ENCODE results near the gene CRABP1.

Gene CRABP1

DNA sequence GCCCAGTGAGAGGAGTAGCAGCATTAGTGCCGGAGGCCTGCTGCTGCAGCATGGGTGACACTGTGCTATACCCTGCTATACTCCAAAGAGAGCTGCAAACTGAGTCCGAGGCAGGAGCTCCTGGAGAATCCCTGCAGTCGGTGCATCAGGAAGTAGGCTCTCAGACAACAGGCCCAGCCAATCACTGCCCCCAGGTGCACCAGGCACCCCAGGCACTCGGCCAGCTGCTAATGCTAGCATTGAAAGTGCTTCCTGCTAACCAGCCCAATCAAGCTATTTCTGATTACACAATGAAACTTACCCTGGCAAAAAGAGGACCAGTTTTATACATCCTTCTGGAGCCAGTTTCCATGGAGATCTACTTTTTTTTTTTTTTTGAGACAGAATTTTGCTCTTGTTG, 52.3 kb downstream of the CRABP1 start:
- no peak for TF ChIP-seq TAF1 (IDR thresholded peaks at IDR 0.05; ENCODE audit: borderline replicate concordance, insufficient read depth, low read length)
- TF ChIP-seq FOXP2 (optimal IDR thresholded peaks at IDR 0.05; ENCODE audit: borderline replicate concordance, extremely low read depth, extremely low read length, insufficient read depth): peak; percentile 97

DNA sequence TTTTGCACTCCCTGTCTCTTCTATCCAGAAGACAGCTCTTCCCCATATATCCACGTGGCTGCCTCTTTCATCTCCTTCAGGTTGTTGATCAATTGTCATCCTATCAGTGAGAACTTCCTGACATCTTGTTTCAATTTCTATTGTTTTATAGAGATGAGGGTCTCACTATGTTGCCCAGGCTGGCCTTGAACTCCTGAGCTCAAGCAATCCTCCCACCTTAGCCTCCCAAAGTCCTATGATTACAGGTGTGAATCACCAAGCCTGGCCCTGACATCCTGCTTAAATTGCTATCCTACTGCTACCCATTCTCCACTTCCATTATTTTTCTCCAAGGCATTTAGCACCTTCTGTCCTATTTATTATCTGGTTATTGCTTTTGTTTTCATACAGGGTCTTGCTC, 53.0 kb downstream of the CRABP1 start:
- TF ChIP-seq POLR2AphosphoS5 (IDR thresholded peaks at IDR 0.05; ENCODE audit: low read depth, low read length) (no peak), SIN3A (IDR thresholded peaks at IDR 0.05; ENCODE audit: borderline replicate concordance, insufficient read depth, low read length) (no peak), FOXP2 (optimal IDR thresholded peaks at IDR 0.05; ENCODE audit: borderline replicate concordance, extremely low read depth, extremely low read length, insufficient read depth) (no peak), TAF1 (IDR thresholded peaks at IDR 0.05; ENCODE audit: borderline replicate concordance, insufficient read depth, low read length) (no peak)
- TF ChIP-seq, protein P1, sequence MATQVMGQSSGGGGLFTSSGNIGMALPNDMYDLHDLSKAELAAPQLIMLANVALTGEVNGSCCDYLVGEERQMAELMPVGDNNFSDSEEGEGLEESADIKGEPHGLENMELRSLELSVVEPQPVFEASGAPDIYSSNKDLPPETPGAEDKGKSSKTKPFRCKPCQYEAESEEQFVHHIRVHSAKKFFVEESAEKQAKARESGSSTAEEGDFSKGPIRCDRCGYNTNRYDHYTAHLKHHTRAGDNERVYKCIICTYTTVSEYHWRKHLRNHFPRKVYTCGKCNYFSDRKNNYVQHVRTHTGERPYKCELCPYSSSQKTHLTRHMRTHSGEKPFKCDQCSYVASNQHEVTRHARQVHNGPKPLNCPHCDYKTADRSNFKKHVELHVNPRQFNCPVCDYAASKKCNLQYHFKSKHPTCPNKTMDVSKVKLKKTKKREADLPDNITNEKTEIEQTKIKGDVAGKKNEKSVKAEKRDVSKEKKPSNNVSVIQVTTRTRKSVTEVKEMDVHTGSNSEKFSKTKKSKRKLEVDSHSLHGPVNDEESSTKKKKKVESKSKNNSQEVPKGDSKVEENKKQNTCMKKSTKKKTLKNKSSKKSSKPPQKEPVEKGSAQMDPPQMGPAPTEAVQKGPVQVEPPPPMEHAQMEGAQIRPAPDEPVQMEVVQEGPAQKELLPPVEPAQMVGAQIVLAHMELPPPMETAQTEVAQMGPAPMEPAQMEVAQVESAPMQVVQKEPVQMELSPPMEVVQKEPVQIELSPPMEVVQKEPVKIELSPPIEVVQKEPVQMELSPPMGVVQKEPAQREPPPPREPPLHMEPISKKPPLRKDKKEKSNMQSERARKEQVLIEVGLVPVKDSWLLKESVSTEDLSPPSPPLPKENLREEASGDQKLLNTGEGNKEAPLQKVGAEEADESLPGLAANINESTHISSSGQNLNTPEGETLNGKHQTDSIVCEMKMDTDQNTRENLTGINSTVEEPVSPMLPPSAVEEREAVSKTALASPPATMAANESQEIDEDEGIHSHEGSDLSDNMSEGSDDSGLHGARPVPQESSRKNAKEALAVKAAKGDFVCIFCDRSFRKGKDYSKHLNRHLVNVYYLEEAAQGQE (IDR thresholded peaks at IDR 0.05; ENCODE audit: insufficient read depth in 1 of 2, low read depth in 2 of 2, low read length in 2 of 2): no peak

DNA sequence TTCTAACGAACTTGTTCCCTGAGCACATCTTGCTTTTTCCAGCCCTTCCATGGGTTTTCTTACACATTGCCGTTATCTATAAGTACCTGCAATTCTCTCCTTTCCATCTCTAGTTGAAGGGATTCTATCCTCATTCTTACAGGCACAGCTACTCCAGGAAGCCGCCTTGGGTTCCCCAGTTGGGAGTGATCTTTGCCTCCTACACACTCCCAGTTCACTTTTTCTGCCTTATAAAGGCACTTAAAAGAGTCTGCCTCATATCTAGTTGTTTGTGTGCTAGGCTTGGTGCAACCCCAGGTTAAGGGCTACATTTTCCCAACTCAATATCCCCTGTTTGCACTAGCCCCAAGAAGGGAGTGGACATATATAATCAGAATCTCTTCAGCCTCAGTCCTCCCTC, 53.9 kb downstream of the CRABP1 start:
- TF ChIP-seq, protein P1 (IDR thresholded peaks at IDR 0.05; ENCODE audit: insufficient read depth in 1 of 2, low read depth in 2 of 2, low read length in 2 of 2): no peak
- TF ChIP-seq POLR2AphosphoS5 (IDR thresholded peaks at IDR 0.05; ENCODE audit: low read depth, low read length): no peak
- TF ChIP-seq SIN3A (IDR thresholded peaks at IDR 0.05; ENCODE audit: borderline replicate concordance, insufficient read depth, low read length): no peak
- TF ChIP-seq FOXP2 (optimal IDR thresholded peaks at IDR 0.05; ENCODE audit: borderline replicate concordance, extremely low read depth, extremely low read length, insufficient read depth): no peak
- no peak for TF ChIP-seq TAF1 (IDR thresholded peaks at IDR 0.05; ENCODE audit: borderline replicate concordance, insufficient read depth, low read length)

DNA sequence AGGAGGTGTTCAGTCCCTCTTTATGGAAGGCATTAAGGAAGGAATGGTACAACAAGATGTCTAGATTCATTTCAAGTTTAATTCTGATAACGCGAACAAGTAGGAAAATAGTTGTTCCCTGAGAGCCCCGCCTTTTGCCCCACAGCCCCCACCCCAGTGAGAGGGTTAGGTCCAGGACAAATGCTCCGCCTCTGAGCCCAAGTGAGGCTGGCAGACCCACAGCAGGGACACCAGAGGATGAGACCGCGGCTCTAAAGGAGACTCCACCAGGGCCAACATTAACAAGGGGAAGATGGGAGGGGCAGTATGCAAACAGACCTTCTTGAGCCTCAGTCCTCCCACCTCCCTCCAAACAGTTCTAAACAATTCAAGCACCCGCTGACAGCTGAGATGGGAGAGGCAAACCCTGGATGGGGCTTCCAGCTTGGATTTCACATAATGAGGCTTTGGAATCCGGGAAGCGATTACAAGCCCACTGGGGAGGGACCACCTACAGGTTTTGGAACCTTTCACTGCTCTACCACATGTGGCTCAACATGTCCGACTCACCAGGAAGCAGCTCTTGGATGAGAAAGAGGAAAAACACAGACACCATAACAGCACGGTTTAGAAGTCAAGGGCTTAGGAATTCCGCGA, 54.9 kb downstream of the CRABP1 start:
- TF ChIP-seq POLR2AphosphoS5 (IDR thresholded peaks at IDR 0.05; ENCODE audit: low read depth, low read length) (no peak), SIN3A (IDR thresholded peaks at IDR 0.05; ENCODE audit: borderline replicate concordance, insufficient read depth, low read length) (no peak), TAF1 (IDR thresholded peaks at IDR 0.05; ENCODE audit: borderline replicate concordance, insufficient read depth, low read length) (no peak), FOXP2 (optimal IDR thresholded peaks at IDR 0.05; ENCODE audit: borderline replicate concordance, extremely low read depth, extremely low read length, insufficient read depth) (no peak)
- TF ChIP-seq, protein P1 (IDR thresholded peaks at IDR 0.05; ENCODE audit: insufficient read depth in 1 of 2, low read depth in 2 of 2, low read length in 2 of 2): no peak

DNA sequence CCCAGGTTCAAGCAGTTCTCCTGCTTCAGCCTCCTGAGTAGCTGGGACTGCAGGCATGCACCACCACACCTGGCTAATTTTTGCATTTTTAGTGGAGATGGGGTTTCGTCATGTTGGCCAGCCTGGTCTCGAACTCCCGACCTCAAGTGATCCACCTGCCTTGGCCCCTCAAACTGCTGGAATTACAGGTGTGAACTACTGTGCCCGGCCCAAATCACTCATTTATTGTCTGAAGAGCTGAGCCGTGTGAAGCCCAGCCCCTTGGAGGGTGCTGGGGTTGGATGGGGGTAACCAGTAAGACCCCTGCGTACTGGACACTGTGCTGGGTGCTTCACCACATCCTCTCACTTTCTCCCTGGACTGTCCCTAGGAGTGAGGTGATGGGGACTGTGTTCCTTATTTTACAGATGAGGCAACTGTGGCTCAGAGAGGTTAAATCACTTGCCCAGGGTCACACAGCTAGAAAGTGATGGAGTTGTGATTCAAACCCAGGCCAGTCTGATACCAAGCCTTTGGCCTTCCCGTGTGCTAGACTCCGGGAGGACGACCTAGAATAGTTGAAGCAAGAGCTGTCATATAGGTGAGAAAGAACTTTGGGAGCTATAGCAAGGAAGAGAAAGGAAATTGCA, 56.1 kb downstream of the CRABP1 start:
- TF ChIP-seq TAF1 (IDR thresholded peaks at IDR 0.05; ENCODE audit: borderline replicate concordance, insufficient read depth, low read length): no peak
- TF ChIP-seq, protein P1 (IDR thresholded peaks at IDR 0.05; ENCODE audit: insufficient read depth in 1 of 2, low read depth in 2 of 2, low read length in 2 of 2): no peak
- no peak for TF ChIP-seq FOXP2 (optimal IDR thresholded peaks at IDR 0.05; ENCODE audit: borderline replicate concordance, extremely low read depth, extremely low read length, insufficient read depth)
- no peak for TF ChIP-seq POLR2AphosphoS5 (IDR thresholded peaks at IDR 0.05; ENCODE audit: low read depth, low read length)
- TF ChIP-seq SIN3A (IDR thresholded peaks at IDR 0.05; ENCODE audit: borderline replicate concordance, insufficient read depth, low read length): no peak
